Measurements from ENCODE around the gene TMEM120A. TPM values are rescaled to one million over a fixed set of nuclear protein-coding genes. Genes with fewer than 3 reads are reported as not detected.
A peak's percentile ranks its signal among the peaks of the same experiment; 100 is the strongest.

The TMEM120A gene
- total and polyA plus RNA-seq, 5 donors = 67.7 to 111 (median 84.1) TPM

DNA sequence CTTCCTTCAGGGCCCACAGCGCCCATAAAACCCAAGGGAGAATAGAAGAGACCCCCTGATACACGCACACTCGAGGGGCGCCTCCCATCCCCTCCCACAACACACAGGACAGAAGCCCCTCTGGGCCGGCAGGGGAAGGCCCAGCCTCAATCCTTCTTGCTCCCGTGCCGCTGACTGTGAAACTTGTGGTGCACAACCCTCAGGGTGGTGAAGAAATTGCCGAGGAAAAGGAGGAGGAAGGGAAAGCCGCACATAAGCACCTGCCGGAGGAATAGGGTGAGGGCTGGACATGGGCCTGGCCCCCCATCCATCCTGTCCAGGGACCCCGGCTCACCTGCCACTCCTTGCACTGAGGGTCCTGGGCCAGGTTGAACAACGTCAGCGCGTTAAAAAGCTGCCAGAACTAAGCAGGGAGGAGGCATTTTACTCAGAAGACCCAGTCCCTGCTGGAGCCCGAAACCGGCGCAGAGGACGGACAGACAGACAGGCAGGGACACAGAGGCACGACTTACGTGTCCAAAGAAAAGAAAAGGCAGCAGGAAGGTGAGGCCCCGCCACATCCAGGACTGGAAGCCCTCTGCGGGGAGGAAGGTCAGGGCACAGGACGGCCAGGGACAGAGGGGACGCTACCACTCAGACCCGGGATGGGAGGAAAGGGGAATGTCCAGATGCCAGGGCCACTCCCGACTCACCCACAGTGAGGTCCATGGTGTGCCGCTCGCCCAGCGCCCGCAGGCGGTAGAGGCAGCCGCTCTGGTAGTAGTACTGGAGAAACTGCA, 7.2 kb downstream of the TMEM120A start:
- no peaks in the 10 kb centered on the region for H3K27me3 ChIP-seq (ENCODE audit: control insufficient read depth, insufficient read depth)
- WGBS = 91% methylated on average over 32 of the region's 32 CpGs
- DNase-seq (peak in 2 of 3 donors; percentile 20 to 63), ATAC-seq (no peak)
- H3K4me1 ChIP-seq (ENCODE audit: control insufficient read depth, insufficient read depth, low read length) = peaks cover 8% of the 10 kb centered on the region
- intact Hi-C loops (cut with DNase I) = loop anchor here in 1 of 4 donors (10.0 kb wide), 1 partner anchor 68 kb away; no protein-coding TSS in a partner anchor
- no peaks in the 10 kb centered on the region for H3K9me3 ChIP-seq (ENCODE audit: control insufficient read depth, low read length)
- H3K27ac ChIP-seq (ENCODE audit: low read length) = no peak overlapping the region
- H3K4me3 ChIP-seq (ENCODE audit: low read length) = no peak overlapping the region

GRCh38 chr7:75986147-75986781, 8.1 kb downstream of the TMEM120A start:
- DNase-seq (peak in 2 of 3 donors; percentile 20 to 51), ATAC-seq (no peak)
- 80% methylated on average over 20 of the region's 20 CpGs for WGBS
- Histone ChIP-seq H3K4me1 (ENCODE audit: control insufficient read depth, insufficient read depth, low read length) (peaks cover 8% of the 10 kb centered on the region), H3K4me3 (ENCODE audit: low read length) (no peak overlapping the region), H3K9me3 (ENCODE audit: control insufficient read depth, low read length) (no peaks in the 10 kb centered on the region), H3K27me3 (ENCODE audit: control insufficient read depth, insufficient read depth) (no peaks in the 10 kb centered on the region), H3K27ac (ENCODE audit: low read length) (no peak overlapping the region)
- intact Hi-C loops (cut with DNase I) = loop anchor here in 1 of 4 donors (10.0 kb wide), 1 partner anchor 69 kb away; no protein-coding TSS in a partner anchor

DNA sequence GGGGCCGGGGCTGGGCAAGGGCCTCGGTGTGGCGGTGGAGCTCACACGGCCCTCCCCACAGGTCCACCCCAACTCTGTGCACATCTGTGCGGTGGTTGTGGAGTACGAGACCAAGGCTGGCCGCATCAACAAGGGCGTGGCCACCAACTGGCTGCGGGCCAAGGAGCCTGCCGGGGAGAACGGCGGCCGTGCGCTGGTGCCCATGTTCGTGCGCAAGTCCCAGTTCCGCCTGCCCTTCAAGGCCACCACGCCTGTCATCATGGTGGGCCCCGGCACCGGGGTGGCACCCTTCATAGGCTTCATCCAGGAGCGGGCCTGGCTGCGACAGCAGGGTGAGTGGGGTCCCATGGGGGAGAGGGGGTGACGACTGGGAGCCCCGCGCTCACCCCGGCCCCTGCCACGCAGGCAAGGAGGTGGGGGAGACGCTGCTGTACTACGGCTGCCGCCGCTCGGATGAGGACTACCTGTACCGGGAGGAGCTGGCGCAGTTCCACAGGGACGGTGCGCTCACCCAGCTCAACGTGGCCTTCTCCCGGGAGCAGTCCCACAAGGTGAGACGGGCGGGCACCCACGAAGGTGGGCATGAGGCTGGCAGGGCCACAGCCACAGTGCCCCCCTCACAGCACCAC, 8.8 kb downstream of the TMEM120A start:
- peak in 1 of 2 donors; percentile 4 for ATAC-seq
- peak; percentile 55 to 81 (median 79) for DNase-seq
- intact Hi-C loops (cut with DNase I) = loop anchor here in 1 of 4 donors (10.0 kb wide), 1 partner anchor 69 kb away; no protein-coding TSS in a partner anchor

GRCh38 chr7:75985009-75985517, 9.3 kb downstream of the TMEM120A start:
- Histone ChIP-seq H3K4me1 (ENCODE audit: control insufficient read depth, insufficient read depth, low read length) (peaks cover 2% of the 10 kb centered on the region), H3K27me3 (ENCODE audit: control insufficient read depth, insufficient read depth) (no peaks in the 10 kb centered on the region), H3K4me3 (ENCODE audit: low read length) (no peak overlapping the region), H3K9me3 (ENCODE audit: control insufficient read depth, low read length) (no peaks in the 10 kb centered on the region), H3K27ac (ENCODE audit: low read length) (no peak overlapping the region)
- intact Hi-C loops (cut with DNase I) = loop anchor here in 1 of 4 donors (10.0 kb wide), 1 partner anchor 70 kb away; no protein-coding TSS in a partner anchor
- WGBS = 85% methylated on average over 21 of the region's 21 CpGs
- DNase-seq (peak in 1 of 3 donors; percentile 59), ATAC-seq (no peak)

More for the DNA sequence above, 8.8 kb downstream of the TMEM120A start:
- Histone ChIP-seq H3K27me3 (ENCODE audit: control insufficient read depth, insufficient read depth) (no peaks in the 10 kb centered on the region), H3K9me3 (ENCODE audit: control insufficient read depth, low read length) (no peaks in the 10 kb centered on the region), H3K4me1 (ENCODE audit: control insufficient read depth, insufficient read depth, low read length) (peaks cover 5% of the 10 kb centered on the region), H3K27ac (ENCODE audit: low read length) (no peak overlapping the region), H3K4me3 (ENCODE audit: low read length) (no peak overlapping the region)
- 84% methylated on average over 41 of the region's 41 CpGs for WGBS

- intact Hi-C loops (cut with DNase I) = loop anchor here in 1 of 4 donors (10.0 kb wide), 1 partner anchor 70 kb away; no protein-coding TSS in a partner anchor
- DNase-seq = peak in 2 of 3 donors; percentile 60 to 67
- H3K9me3 ChIP-seq (ENCODE audit: control insufficient read depth, low read length) = no peaks in the 10 kb centered on the region
Observed at GRCh38 chr7:75984130-75985008, 10.0 kb downstream of the TMEM120A start.

GRCh38 chr7:75983471-75984129, 10.8 kb downstream of the TMEM120A start:
- Histone ChIP-seq H3K4me3 (ENCODE audit: low read length) (no peak overlapping the region), H3K27me3 (ENCODE audit: control insufficient read depth, insufficient read depth) (no peaks in the 10 kb centered on the region), H3K27ac (ENCODE audit: low read length) (no peak overlapping the region), H3K4me1 (ENCODE audit: control insufficient read depth, insufficient read depth, low read length) (no peaks in the 10 kb centered on the region), H3K9me3 (ENCODE audit: control insufficient read depth, low read length) (no peaks in the 10 kb centered on the region)
- intact Hi-C loops (cut with DNase I) = loop anchor here in 1 of 4 donors (10.0 kb wide), 1 partner anchor 71 kb away; no protein-coding TSS in a partner anchor
- WGBS = 86% methylated on average over 26 of the region's 26 CpGs
- DNase-seq (peak in 1 of 3 donors; percentile 49), ATAC-seq (no peak)

More at GRCh38 chr7:75984130-75985008, 10.0 kb downstream of the TMEM120A start:
- 92% methylated on average over 44 of the region's 44 CpGs for WGBS
- no peak for ATAC-seq
- no peaks in the 10 kb centered on the region for H3K27me3 ChIP-seq (ENCODE audit: control insufficient read depth, insufficient read depth)
- no peak overlapping the region for H3K4me3 ChIP-seq (ENCODE audit: low read length)
- H3K27ac ChIP-seq (ENCODE audit: low read length) = no peak overlapping the region
- H3K4me1 ChIP-seq (ENCODE audit: control insufficient read depth, insufficient read depth, low read length) = no peaks in the 10 kb centered on the region

GRCh38 chr7:75982306-75983064, 11.9 kb downstream of the TMEM120A start:
- 85% methylated on average over 22 of the region's 22 CpGs for WGBS
- ATAC-seq (no peak), DNase-seq (peak in 2 of 3 donors; percentile 52 to 55)
- H3K4me3 ChIP-seq (ENCODE audit: low read length) = no peak overlapping the region
- no peaks in the 10 kb centered on the region for H3K9me3 ChIP-seq (ENCODE audit: control insufficient read depth, low read length)
- no peaks in the 10 kb centered on the region for H3K4me1 ChIP-seq (ENCODE audit: control insufficient read depth, insufficient read depth, low read length)
- intact Hi-C loops (cut with DNase I) = loop anchor here in 1 of 4 donors (10.0 kb wide), 1 partner anchor 72 kb away; no protein-coding TSS in a partner anchor
- H3K27me3 ChIP-seq (ENCODE audit: control insufficient read depth, insufficient read depth) = no peaks in the 10 kb centered on the region
- no peak overlapping the region for H3K27ac ChIP-seq (ENCODE audit: low read length)

- H3K9me3 ChIP-seq (ENCODE audit: control insufficient read depth, low read length) = no peaks in the 10 kb centered on the region
- ATAC-seq = no peak
- no peaks in the 10 kb centered on the region for H3K4me1 ChIP-seq (ENCODE audit: control insufficient read depth, insufficient read depth, low read length)
- WGBS = 86% methylated on average over 38 of the region's 38 CpGs
- intact Hi-C loops (cut with DNase I) = loop anchor here in 1 of 4 donors (10.0 kb wide), 1 partner anchor 73 kb away; no protein-coding TSS in a partner anchor
- H3K27ac ChIP-seq (ENCODE audit: low read length) = no peak overlapping the region
- H3K4me3 ChIP-seq (ENCODE audit: low read length) = no peak overlapping the region
- H3K27me3 ChIP-seq (ENCODE audit: control insufficient read depth, insufficient read depth) = no peaks in the 10 kb centered on the region
- DNase-seq = peak in 1 of 3 donors; percentile 59
Observed at GRCh38 chr7:75981453-75982305, 12.7 kb downstream of the TMEM120A start.

All from right cardiac atrium (tissue), 5 donors.